ENCODE results near the gene HRH3.

Gene HRH3

DNA sequence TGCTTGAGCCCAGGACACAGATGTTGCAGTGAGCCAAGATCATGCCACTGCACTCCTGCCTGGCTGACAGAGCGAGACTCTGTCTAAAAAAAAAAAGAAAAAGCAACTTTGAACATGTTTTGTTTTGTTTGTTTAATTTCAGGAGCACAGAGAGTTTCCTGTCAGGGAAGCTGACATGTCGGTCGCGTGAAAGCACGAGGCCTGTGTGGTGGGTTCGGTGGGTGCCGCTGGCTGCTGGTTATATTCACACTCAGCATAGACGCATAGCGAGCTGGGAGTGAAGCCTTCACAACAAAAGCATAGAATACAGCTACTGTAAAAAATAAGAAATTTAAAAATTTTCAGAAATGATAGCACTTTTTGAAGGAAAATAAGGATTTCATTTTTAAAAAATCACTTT lies 22.8 kb downstream of the HRH3 start:
- no peak for DNase-seq

DNA sequence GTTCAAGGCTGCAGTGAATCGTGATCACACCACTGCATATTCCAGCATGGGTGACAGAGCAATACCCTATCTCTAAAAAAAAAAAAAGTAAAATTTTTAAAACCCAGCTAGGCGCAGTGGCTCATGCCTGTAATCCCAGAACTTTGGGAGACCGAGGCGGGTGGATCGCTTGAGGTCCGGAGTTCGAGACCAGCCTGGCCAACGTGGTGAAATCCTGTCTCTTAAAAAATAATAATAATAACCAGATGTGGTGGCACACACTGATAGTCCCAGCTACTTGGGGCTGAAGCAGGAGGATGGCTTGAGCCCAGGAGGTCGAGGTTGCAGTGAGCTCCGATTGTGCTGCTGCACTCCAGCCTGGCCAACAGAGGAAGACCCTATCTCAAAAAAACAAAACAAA lies 23.8 kb downstream of the HRH3 start:
- DNase-seq = no peak

- no peak for DNase-seq
Observed at GRCh38 chr20:62195736-62196135, 24.3 kb downstream of the HRH3 start.

DNA sequence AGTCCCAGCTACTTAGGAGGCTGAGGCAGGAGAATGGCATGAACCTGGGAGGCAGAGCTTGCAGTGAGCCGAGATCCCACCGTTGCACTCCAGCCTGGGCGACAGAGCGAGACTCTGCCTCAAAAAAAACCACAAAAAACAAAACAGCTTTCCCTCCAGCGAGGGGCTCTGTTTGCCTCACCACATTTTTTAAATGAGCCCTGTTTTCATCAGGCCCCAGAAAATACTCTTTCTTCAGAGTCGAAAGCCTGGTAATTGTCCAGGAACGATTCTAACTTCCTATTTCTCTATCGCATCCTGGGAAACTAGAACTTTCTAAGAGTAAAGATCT lies 25.0 kb downstream of the HRH3 start:
- no peak for DNase-seq

DNA sequence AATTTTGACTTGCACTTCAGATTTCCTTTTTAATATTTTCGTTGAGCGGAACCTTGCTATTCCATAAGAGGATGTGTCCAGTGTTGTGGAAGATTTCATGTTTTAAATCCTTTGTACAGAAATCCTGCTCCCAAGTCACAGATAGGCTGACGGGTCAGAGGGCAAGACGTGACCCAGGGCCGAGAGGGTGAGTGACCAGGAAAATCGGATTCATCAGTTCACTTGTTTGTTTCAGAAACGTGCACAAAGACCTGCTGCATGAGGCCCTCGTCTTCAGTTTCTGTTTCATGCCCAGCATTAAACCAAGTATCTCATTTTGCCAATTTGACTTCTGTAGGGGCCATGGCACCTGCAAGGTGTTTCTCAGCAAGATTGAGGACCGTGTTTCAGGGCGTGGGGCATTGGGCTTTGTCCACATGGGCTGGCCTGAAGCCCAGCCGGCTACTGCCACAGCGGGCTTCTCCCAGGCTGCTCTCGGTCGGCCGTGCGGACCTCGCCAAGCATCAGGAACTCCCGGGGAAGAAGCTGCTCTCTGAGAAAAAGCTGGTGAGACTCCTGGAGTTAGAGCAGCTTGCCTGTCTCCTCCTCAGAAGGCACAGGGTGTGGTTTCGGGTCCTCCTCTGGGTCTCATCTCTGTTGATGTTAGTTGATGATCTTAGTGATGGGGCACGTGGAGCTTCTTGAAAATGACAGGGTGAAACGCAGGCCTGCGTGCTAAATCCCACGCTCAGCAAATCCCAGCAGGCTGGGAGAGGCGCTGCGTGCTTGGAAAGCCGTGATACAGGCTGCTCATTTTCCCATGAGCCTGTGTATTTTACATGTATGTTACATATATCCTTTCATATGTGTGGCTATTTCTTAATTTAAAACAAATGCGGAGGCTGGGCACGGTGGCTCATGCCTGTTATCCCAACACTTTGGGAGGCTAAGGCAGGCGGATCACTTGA lies 26.7 kb downstream of the HRH3 start:
- no peak for DNase-seq

GRCh38 chr20:62192635-62193034 lies 27.4 kb downstream of the HRH3 start:
- no peak for DNase-seq

DNA sequence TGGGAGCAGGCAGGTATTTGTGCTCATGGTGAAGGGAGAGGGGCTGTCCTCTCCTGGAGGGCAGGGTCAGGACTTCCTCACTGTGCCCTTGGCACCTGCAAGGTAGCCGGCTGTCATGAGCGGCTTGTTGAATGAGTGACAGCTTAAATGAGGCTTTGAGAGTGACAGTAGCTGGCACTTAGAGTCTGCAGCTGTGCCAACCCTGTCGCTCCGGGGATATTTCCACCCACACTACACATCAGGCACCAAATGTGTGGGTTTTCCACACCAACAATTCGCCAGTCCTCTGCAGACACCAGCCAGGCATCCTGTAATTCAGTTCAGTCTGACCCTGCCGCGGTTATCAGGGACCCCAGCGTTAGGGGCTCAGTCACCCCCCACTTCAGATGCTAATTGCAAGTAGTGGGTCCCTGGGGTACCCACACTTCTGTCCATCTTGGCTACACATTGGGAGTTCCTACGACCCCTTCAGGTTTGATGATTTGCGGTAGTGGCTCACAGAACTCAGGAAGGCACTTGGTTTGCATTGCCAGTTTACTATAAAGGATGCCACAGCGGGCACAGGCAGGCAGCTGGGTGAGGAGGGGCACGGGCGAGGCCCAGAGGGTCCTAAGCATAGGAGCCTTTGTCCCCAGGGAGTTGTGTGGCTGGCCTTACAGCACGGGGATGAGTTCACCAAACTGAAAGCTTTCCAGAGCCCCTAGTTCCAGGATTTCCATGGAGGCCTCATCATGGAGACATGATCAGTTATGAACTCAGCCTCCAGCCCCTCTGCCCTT lies 28.1 kb downstream of the HRH3 start:
- DNase-seq = no peak

DNA sequence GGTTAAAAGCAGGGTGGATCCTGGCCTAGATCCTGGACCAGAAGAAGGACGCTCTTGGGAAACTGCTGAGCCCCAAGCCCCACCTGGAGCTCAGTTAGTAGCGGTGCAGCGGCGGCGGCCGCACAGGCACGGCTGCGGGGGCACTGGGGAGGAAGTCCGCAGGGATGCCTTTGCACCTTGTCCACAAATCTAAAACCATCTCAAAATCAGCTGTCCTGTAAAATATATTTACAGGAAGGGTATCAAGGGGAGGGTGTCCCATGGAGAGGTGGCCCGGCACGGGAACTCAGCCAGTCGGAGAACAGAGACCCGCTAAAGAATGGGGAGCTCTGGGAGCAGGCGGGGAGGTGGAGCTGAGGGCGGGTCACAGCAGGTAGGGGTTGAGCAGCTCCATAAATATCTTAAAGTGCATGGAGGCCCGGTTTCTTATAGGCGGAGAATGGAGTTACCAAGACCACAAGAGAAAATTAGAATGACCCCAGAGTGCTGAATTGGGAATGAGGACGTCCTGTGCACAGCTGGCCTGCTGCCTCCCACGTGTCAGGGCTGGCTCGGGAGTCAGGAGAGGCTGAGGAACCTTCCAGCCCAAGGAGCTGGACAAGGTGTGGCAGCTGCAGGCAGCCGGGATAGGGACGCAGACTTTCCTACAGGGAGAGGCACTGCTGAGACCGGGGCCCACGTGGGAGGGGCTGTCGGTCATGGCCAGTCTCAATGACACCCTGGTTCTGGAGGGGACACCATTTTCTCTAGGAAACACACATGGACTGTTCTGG lies 29.3 kb downstream of the HRH3 start:
- DNase-seq = no peak

- DNase-seq = no peak
Observed at GRCh38 chr20:62186887-62187866, 32.9 kb downstream of the HRH3 start.

DNA sequence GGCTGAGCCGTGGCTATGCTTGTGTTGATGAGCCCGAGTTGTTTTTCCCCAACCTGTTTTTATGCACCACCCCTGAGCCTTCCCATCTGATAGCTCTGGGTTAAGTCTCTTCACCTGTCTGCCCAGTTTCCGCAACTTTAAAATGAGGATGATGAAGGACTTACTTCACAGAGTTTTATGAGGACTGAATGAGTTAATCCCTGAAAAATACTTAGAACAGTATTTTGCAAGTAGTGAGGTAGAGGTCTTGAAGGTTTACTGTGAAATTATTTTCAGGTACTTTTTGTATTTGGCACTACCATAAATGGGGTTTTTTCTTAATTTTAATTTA lies 34.0 kb downstream of the HRH3 start:
- DNase-seq = no peak

- no peak for DNase-seq
Observed at GRCh38 chr20:62183426-62184142, 36.5 kb downstream of the HRH3 start.

DNA sequence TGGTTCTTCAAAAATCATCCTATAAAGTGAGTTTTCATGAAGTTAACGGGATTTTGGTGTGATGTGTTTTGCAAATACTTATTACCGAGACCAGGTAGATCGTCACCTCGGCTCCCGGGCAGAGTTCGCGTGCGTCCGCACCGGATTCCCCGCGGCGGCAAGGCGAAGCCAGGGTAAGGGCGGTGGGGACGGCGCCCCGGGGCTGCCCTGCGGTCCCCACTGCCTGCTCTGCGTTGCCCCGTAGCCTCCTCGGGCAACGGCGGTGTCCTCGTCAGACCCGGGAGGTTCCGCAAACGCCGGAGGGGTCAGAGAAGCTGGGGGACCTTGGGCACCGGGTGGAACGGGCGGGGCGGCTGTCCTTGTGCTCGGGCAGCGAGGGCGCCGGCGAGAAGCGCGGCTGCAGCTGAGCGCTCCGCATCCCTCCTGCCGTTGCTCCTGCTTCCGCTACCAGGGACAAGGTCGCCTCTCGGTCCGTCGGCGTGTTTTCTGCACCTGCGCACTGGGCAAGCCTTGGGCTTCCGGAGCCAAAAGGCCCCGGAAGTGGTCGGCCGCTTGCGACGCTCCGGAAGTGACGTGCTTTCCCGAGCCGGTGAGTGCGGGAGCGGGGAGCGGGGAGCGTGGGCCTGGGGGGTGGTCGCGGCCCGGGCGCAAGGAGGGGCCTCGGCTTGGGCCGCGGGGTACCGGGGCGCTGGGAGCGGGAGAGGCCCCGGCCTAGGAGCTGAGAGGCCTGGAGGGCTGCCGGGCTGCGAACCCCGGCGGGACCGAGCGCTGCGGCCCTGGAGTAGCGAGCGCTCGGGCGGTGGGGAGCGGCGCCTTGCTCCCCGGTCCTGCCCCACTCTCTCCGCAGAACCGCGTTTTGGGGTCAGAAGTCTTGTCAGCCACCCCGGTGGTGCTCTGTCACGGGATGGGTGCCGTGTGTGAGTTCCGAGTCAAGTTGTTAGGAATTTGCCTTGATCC lies 37.3 kb downstream of the HRH3 start, which contains the start of gene MTG2:
Gene MTG2, plus strand, starts transcription at position 560 of the 957 bp plus-strand sequence. CDS start 10,393 bp downstream, outside the sequence.
- DNase-seq = peak; percentile 95

GRCh38 chr20:62181808-62182207 lies 38.3 kb downstream of the HRH3 start:
- DNase-seq = no peak

DNA sequence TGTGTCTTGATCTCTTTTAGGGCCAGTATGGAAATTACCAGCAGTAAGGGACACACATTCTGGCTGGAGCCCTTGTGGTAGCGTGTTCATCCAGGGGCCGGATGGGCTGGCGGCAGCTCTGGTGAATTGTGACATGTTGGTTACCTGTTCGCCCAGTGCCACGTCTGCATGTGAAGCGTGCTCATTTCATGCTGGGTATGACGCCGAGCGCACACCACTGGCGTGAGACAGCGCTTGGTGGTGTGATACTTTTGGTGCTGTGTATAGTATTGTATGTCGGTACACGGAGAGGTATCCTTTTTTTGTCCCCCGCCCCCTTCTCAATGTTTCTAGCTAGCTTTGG lies 40.9 kb downstream of the HRH3 start:
- DNase-seq = no peak

- DNase-seq = no peak
Observed at GRCh38 chr20:62178316-62179161, 41.5 kb downstream of the HRH3 start.

DNA sequence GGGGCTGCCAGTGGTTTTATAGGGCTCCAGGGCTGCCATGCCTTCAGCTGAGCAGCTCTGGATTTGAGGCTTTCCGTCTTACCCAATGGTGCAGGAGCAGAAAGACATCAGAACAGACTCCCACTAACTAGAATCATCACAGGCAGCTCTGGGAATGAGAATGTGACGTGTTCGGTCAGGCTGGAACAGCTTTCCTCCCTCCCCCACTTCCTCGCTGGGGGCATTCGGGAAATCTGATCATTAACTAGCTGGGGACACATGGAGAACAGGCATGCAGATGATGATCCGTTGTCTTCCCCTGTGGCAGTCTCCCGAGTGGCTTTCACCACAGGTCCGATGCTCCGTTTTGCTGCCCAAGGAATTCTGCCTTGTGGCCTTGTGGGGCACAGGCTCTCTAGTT lies 42.8 kb downstream of the HRH3 start:
- no peak for DNase-seq

DNA sequence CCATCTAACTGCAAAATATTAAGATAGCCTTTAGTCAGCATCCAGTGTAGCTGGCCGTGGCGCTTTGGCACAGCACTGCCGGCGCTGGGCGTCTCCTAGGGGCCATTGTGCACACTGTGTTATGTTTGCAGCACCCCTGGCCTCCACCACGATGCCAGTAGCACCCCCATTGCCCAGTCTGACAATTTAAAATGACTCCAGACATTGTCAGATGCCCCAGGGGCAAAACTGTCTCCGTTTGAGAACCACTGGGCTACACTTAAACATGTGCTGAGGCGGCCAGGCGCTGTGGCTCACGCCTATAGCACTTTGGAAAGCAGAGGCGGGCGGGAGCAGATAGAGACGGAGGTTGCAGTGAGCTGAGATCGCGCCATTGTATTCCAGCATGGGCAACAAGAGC lies 43.2 kb downstream of the HRH3 start:
- no peak for DNase-seq

- no peak for DNase-seq
Observed at GRCh38 chr20:62175711-62176110, 44.4 kb downstream of the HRH3 start.

GRCh38 chr20:62174870-62175624 lies 45.0 kb downstream of the HRH3 start:
- DNase-seq = no peak

Measured in NCI-H69 (cell line).